ENCODE data around the gene FOXP1.
"Not testable (repeated sequence)": the region's sequence is repeated elsewhere in the genome, so short reads cannot be mapped to it uniquely, and the experiment has no call there.

The FOXP1 gene

DNA sequence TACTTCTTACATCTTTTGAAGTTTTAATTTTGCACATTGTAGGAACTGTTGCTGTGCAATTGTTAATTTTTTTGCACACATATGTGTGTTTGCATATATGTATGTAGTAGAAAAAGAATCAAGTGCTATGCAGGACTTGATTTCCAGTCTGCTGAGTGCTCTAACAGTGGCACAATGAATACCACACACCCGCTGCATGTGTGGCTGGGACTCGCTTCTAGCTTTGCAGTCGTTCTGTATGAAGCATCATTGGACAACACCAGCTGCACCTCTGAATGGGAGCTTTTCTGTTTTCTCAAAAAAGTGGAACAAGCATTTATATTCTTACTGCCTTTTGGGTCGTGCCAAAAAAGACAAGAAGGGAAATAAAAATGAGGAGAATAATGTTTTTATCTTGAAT is 564.7 kb downstream of the FOXP1 start:
- Histone ChIP-seq H3K4me2 (ENCODE audit: low read length) (no peak overlapping the region), H3F3A (ENCODE audit: insufficient read depth, low read length) (no peaks in the 10 kb centered on the region), H3K4me3 (ENCODE audit: low read depth, low read length, poor library complexity, severe bottlenecking) (no peak overlapping the region), H3K79me2 (ENCODE audit: insufficient read depth, low read length) (no peaks in the 10 kb centered on the region; the same call in 1 of the 2 replicates), H3K27me3 (ENCODE audit: insufficient read depth, low read length) (no peaks in the 10 kb centered on the region), H4K20me1 (ENCODE audit: insufficient read depth, low read length) (no peaks in the 10 kb centered on the region), H3K36me3 (ENCODE audit: insufficient read depth, low read length) (peaks cover 54% of the 10 kb centered on the region), H3K4me1 (ENCODE audit: insufficient read depth, low read length, severe bottlenecking) (no peaks in the 10 kb centered on the region), H3K9ac (ENCODE audit: low read length) (no peak overlapping the region), H3K9me3 (ENCODE audit: low read length) (no peaks in the 10 kb centered on the region), H2AFZ (ENCODE audit: low read length) (no peak overlapping the region), H3K9me2 (ENCODE audit: low read depth, low read length) (no peaks in the 10 kb centered on the region), H3K27ac (ENCODE audit: low read depth, low read length, poor library complexity, severe bottlenecking) (no peak overlapping the region)
- TF ChIP-seq, protein P1, sequence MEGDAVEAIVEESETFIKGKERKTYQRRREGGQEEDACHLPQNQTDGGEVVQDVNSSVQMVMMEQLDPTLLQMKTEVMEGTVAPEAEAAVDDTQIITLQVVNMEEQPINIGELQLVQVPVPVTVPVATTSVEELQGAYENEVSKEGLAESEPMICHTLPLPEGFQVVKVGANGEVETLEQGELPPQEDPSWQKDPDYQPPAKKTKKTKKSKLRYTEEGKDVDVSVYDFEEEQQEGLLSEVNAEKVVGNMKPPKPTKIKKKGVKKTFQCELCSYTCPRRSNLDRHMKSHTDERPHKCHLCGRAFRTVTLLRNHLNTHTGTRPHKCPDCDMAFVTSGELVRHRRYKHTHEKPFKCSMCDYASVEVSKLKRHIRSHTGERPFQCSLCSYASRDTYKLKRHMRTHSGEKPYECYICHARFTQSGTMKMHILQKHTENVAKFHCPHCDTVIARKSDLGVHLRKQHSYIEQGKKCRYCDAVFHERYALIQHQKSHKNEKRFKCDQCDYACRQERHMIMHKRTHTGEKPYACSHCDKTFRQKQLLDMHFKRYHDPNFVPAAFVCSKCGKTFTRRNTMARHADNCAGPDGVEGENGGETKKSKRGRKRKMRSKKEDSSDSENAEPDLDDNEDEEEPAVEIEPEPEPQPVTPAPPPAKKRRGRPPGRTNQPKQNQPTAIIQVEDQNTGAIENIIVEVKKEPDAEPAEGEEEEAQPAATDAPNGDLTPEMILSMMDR (IDR thresholded peaks at IDR 0.05; ENCODE audit: low read length) = no peak
- TF ChIP-seq EZH2 (IDR thresholded peaks at IDR 0.05; ENCODE audit: borderline replicate concordance, low read length) = no peak

- no peaks in the 10 kb centered on the region for H4K20me1 ChIP-seq (ENCODE audit: insufficient read depth, low read length)
- H3K79me2 ChIP-seq (ENCODE audit: insufficient read depth, low read length) = no peaks in the 10 kb centered on the region; the same call in 1 of the 2 replicates
- H3K9me2 ChIP-seq (ENCODE audit: low read depth, low read length) = no peaks in the 10 kb centered on the region
- H2AFZ ChIP-seq (ENCODE audit: low read length) = no peak overlapping the region
- peaks cover 41% of the 10 kb centered on the region for H3K36me3 ChIP-seq (ENCODE audit: insufficient read depth, low read length)
- TF ChIP-seq, protein P1 (IDR thresholded peaks at IDR 0.05; ENCODE audit: low read length) = no peak
- TF ChIP-seq EZH2 (IDR thresholded peaks at IDR 0.05; ENCODE audit: borderline replicate concordance, low read length) = no peak
- H3K9me3 ChIP-seq (ENCODE audit: low read length) = no peaks in the 10 kb centered on the region
- no peaks in the 10 kb centered on the region for H3K27me3 ChIP-seq (ENCODE audit: insufficient read depth, low read length)
- no peak overlapping the region for H3K4me3 ChIP-seq (ENCODE audit: low read depth, low read length, poor library complexity, severe bottlenecking)
- no peak overlapping the region for H3K4me2 ChIP-seq (ENCODE audit: low read length)
- H3F3A ChIP-seq (ENCODE audit: insufficient read depth, low read length) = no peaks in the 10 kb centered on the region
- no peak overlapping the region for H3K27ac ChIP-seq (ENCODE audit: low read depth, low read length, poor library complexity, severe bottlenecking)
- peaks cover 17% of the 10 kb centered on the region for H3K4me1 ChIP-seq (ENCODE audit: insufficient read depth, low read length, severe bottlenecking)
- no peak overlapping the region for H3K9ac ChIP-seq (ENCODE audit: low read length)
Observed at GRCh38 chr3:71016178-71016845, 567.2 kb downstream of the FOXP1 start.

GRCh38 chr3:71014616-71015015 is 568.9 kb downstream of the FOXP1 start:
- not testable (repeated sequence) for H4K20me1 ChIP-seq (ENCODE audit: insufficient read depth, low read length); H2AFZ ChIP-seq (ENCODE audit: low read length); H3K79me2 ChIP-seq (ENCODE audit: insufficient read depth, low read length); H3F3A ChIP-seq (ENCODE audit: insufficient read depth, low read length); H3K9ac ChIP-seq (ENCODE audit: low read length); H3K4me2 ChIP-seq (ENCODE audit: low read length); H3K27ac ChIP-seq (ENCODE audit: low read depth, low read length, poor library complexity, severe bottlenecking); H3K9me3 ChIP-seq (ENCODE audit: low read length); H3K27me3 ChIP-seq (ENCODE audit: insufficient read depth, low read length); H3K9me2 ChIP-seq (ENCODE audit: low read depth, low read length); H3K4me3 ChIP-seq (ENCODE audit: low read depth, low read length, poor library complexity, severe bottlenecking)
- peaks cover 48% of the 10 kb centered on the region for H3K36me3 ChIP-seq (ENCODE audit: insufficient read depth, low read length)
- H3K4me1 ChIP-seq (ENCODE audit: insufficient read depth, low read length, severe bottlenecking) = peaks cover 33% of the 10 kb centered on the region

- Histone ChIP-seq H3K9me2 (ENCODE audit: low read depth, low read length) (no peaks in the 10 kb centered on the region), H3K4me1 (ENCODE audit: insufficient read depth, low read length, severe bottlenecking) (peaks cover 49% of the 10 kb centered on the region), H4K20me1 (ENCODE audit: insufficient read depth, low read length) (no peaks in the 10 kb centered on the region), H3K4me2 (ENCODE audit: low read length) (no peak overlapping the region), H3K9me3 (ENCODE audit: low read length) (no peaks in the 10 kb centered on the region), H2AFZ (ENCODE audit: low read length) (no peak overlapping the region), H3K27ac (ENCODE audit: low read depth, low read length, poor library complexity, severe bottlenecking) (no peak overlapping the region), H3K27me3 (ENCODE audit: insufficient read depth, low read length) (no peaks in the 10 kb centered on the region), H3K9ac (ENCODE audit: low read length) (no peak overlapping the region), H3K36me3 (ENCODE audit: insufficient read depth, low read length) (peaks cover 43% of the 10 kb centered on the region), H3F3A (ENCODE audit: insufficient read depth, low read length) (peaks cover 6% of the 10 kb centered on the region; the same call in 1 of the 2 replicates), H3K79me2 (ENCODE audit: insufficient read depth, low read length) (no peaks in the 10 kb centered on the region; the same call in 1 of the 2 replicates), H3K4me3 (ENCODE audit: low read depth, low read length, poor library complexity, severe bottlenecking) (no peak overlapping the region)
- TF ChIP-seq EZH2 (IDR thresholded peaks at IDR 0.05; ENCODE audit: borderline replicate concordance, low read length) = no peak
- TF ChIP-seq, protein P1 (IDR thresholded peaks at IDR 0.05; ENCODE audit: low read length) = no peak
Observed at GRCh38 chr3:71012971-71013370, 570.6 kb downstream of the FOXP1 start.
